Tibial artery (tissue), 4 donors: ENCODE results near the gene CCNDBP1.

ENCODE experiments used
- DNase-seq, 2 donors: peaks; one replicate each; pipeline ENCODE4 v3.0.0-alpha.2; 2019
- H3K27ac ChIP-seq, 2 donors: fragments of 200-600 bp; sonication (generic) in 1 of 2; 1 replicate in 1 of 2; 2 replicates in 1 of 2; pipeline ENCODE4 v1.5.1; 2018 to 2019; ENCODE audit warnings: mild to moderate bottlenecking in 1 of 2
- H3K27me3 ChIP-seq, 2 donors: fragments of 200-600 bp; sonication (generic) in 1 of 2; one replicate each; pipeline versions ENCODE4 v1.5.1 to v1.6.0; 2016 to 2019
- H3K36me3 ChIP-seq, 3 donors: fragments of 200-600 bp; sonication (generic) in 2 of 3; one replicate each; pipeline ENCODE4 v1.5.1; 2016 to 2019; ENCODE audit warnings: mild to moderate bottlenecking in 2 of 3
- H3K4me1 ChIP-seq, 4 donors: fragments of 200-600 bp; sonication (generic) in 2 of 4; 1 replicate in 3 of 4; 2 replicates in 1 of 4; pipeline ENCODE4 v1.5.1; 2016 to 2019
- H3K4me3 ChIP-seq, 2 donors: fragments of 200-600 bp; sonication (generic) in 1 of 2; 1 replicate in 1 of 2; 2 replicates in 1 of 2; pipeline ENCODE4 v1.5.1; 2018 to 2019; ENCODE audit warnings: mild to moderate bottlenecking in 2 of 2
- H3K9me3 ChIP-seq, 3 donors: fragments of 200-600 bp; sonication (generic) in 1 of 3; one replicate each; pipeline ENCODE4 v1.5.1; 2016 to 2019
- CTCF ChIP-seq, 2 experiments: fragments of 200-600 bp in 1 of 2; fragments of 450-650 bp in 1 of 2; IDR thresholded peaks; one replicate each; pipeline ENCODE4 v1.5.1; 2017 to 2019; ENCODE audit warnings: antibody characterized with exemption in 2 of 2, mild to moderate bottlenecking in 1 of 2, moderate library complexity in 1 of 2
- intact Hi-C: fragments of 100-400 bp; cut with DNase I; formaldehyde crosslinking; loops from one replicate; pipeline ENCODE4 v1.15.0; 2023; ENCODE audit warnings: low total_unique reads

Gene CCNDBP1

GRCh38 chr15:43206054-43206453 lies 20.9 kb downstream of the CCNDBP1 start:
- TF ChIP-seq CTCF (IDR thresholded peaks at IDR 0.05), result no peak
- Histone ChIP-seq H3K4me3 (no peak overlapping the region), H3K4me1 (no peaks in the 10 kb centered on the region), H3K9me3 (no peaks in the 10 kb centered on the region), H3K36me3 (no peaks in the 10 kb centered on the region), H3K27ac (no peak overlapping the region), H3K27me3 (peaks cover 0 to 14% of the 10 kb centered on the region in 2 donors)
- intact Hi-C loops, result no loop called here
- no peak for DNase-seq

- peaks cover 0 to 18% of the 10 kb centered on the region in 2 donors for H3K27me3 ChIP-seq
- H3K4me1 ChIP-seq, result no peaks in the 10 kb centered on the region
- intact Hi-C loops, result no loop called here
- DNase-seq, result no peak
- no peak overlapping the region for H3K27ac ChIP-seq
- no peaks in the 10 kb centered on the region for H3K36me3 ChIP-seq
- no peaks in the 10 kb centered on the region for H3K9me3 ChIP-seq
- no peak overlapping the region for H3K4me3 ChIP-seq
- TF ChIP-seq CTCF (IDR thresholded peaks at IDR 0.05), result no peak
These were observed 21.8 kb downstream of the CCNDBP1 start for GRCh38 chr15:43207024-43207423.

- DNase-seq, result no peak
- intact Hi-C loops, result no loop called here
- H3K4me3 ChIP-seq, result no peak overlapping the region
- no peak overlapping the region for H3K27ac ChIP-seq
- TF ChIP-seq CTCF (IDR thresholded peaks at IDR 0.05), result no peak
- H3K4me1 ChIP-seq, result no peaks in the 10 kb centered on the region
- H3K9me3 ChIP-seq, result no peaks in the 10 kb centered on the region
- peaks cover 0 to 18% of the 10 kb centered on the region in 2 donors for H3K27me3 ChIP-seq
- no peaks in the 10 kb centered on the region for H3K36me3 ChIP-seq
These were observed 23.1 kb downstream of the CCNDBP1 start for GRCh38 chr15:43208052-43209002.

- Histone ChIP-seq H3K27ac (no peak overlapping the region), H3K4me1 (no peaks in the 10 kb centered on the region), H3K36me3 (no peaks in the 10 kb centered on the region), H3K9me3 (no peaks in the 10 kb centered on the region), H3K4me3 (no peak overlapping the region), H3K27me3 (peaks cover 0 to 18% of the 10 kb centered on the region in 2 donors)
- intact Hi-C loops, result no loop called here
- no peak for TF ChIP-seq CTCF (IDR thresholded peaks at IDR 0.05)
- no peak for DNase-seq
These were observed 24.0 kb downstream of the CCNDBP1 start for GRCh38 chr15:43209059-43209824.

- DNase-seq, result no peak
- Histone ChIP-seq H3K4me1 (no peaks in the 10 kb centered on the region), H3K27me3 (peaks cover 0 to 18% of the 10 kb centered on the region in 2 donors), H3K27ac (no peak overlapping the region), H3K9me3 (no peaks in the 10 kb centered on the region), H3K4me3 (no peak overlapping the region), H3K36me3 (no peaks in the 10 kb centered on the region)
- no peak for TF ChIP-seq CTCF (IDR thresholded peaks at IDR 0.05)
- intact Hi-C loops, result no loop called here
These were observed 25.1 kb downstream of the CCNDBP1 start for GRCh38 chr15:43210172-43210745.
